ENCODE results near the gene TIMP2.
"Not testable (repeated sequence)": the region's sequence is repeated elsewhere in the genome, so short reads cannot be mapped to it uniquely, and the experiment has no call there.

The TIMP2 gene

DNA sequence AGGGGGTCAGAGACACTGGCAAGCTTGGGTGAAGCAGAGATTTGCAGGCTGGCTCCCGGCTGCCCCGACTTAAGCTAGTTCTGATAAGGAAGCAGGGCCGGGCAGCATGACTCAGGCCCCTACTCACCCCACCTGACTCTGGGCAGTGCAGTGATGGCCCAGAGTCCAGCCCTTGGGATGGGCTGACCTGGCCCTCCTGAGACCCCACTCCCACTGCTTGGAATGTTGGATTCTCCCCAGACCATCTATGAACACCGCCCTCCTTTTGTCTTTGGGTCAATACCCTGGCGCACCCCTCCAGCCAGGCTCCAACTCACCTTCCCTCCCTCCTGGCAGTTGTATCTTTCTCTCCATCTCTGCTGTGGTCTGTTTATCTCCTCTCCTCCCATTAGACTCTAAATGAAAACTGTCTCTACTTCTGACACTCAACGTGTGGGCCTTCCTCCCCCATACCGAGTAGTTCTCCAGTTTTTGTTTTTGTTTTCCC, 33.5 kb upstream of the TIMP2 start:
- no peak for DNase-seq
- in situ Hi-C loops (cut with HindIII; ENCODE audit: low pct_ligation_motif_present, low pct_unique_long_range_greater_than_20kb, low sequenced_read_pairs) = no loop called here

DNA sequence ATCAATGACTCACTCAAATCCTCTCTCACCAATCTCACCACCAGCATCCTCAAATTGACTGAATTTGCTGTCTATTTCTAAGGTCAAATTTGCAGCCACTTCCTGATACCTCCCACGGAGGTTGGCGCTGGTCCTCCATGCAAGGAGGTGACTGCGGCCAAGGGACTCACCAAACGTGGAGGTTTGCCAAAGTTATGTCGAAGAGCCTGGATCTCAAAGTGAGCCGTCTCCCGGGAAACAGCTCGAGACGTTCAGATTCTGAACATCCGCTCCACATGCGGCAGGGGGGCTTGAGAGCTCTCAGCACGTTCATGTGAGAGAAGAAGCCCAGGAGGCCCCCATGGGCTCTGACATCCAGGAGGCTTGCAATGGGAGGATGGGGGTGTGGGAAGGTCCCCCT, 31.9 kb upstream of the TIMP2 start:
- in situ Hi-C loops (cut with HindIII; ENCODE audit: low pct_ligation_motif_present, low pct_unique_long_range_greater_than_20kb, low sequenced_read_pairs) = no loop called here
- DNase-seq = no peak

DNA sequence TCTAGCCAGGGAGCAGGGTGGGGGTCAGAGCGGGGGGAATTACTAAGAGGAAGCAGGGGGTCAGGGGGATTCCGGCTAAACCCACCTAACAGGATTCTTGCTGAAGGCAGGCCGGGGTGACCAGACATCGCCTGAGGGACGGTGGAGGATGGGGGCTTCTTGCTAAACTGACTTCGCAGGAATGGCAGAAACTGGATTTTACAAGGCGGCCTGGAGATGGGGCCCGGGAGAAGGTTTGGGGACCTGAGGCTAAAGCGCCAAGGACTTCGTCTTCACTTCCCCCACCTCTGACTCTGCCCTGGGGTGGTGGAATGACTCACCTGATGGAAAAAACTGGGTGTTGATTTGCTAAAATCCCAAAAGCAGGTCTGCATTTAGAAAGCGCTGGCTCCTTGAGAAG, 31.1 kb upstream of the TIMP2 start:
- DNase-seq = no peak
- in situ Hi-C loops (cut with HindIII; ENCODE audit: low pct_ligation_motif_present, low pct_unique_long_range_greater_than_20kb, low sequenced_read_pairs) = no loop called here

DNA sequence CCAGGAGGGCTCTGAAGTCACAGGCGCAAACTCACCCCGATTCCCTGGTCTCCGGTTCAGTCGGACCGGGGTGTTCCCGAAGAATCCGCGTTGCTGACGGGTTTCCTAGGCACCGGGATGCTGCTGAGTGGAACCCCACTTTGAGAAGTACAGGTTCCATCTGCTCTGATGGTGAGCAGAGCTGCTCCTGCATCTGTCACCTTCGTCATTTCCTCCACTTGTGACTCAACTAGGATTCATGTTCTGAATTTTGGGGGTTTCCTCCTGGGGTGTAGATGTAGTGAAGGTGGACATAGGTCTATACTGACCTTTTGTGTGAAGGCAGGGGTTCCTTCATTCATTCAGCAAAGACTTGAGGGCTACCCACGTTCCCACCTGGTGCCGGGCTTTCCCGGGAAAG, 29.5 kb upstream of the TIMP2 start:
- DNase-seq = no peak
- in situ Hi-C loops (cut with HindIII; ENCODE audit: low pct_ligation_motif_present, low pct_unique_long_range_greater_than_20kb, low sequenced_read_pairs) = no loop called here

DNA sequence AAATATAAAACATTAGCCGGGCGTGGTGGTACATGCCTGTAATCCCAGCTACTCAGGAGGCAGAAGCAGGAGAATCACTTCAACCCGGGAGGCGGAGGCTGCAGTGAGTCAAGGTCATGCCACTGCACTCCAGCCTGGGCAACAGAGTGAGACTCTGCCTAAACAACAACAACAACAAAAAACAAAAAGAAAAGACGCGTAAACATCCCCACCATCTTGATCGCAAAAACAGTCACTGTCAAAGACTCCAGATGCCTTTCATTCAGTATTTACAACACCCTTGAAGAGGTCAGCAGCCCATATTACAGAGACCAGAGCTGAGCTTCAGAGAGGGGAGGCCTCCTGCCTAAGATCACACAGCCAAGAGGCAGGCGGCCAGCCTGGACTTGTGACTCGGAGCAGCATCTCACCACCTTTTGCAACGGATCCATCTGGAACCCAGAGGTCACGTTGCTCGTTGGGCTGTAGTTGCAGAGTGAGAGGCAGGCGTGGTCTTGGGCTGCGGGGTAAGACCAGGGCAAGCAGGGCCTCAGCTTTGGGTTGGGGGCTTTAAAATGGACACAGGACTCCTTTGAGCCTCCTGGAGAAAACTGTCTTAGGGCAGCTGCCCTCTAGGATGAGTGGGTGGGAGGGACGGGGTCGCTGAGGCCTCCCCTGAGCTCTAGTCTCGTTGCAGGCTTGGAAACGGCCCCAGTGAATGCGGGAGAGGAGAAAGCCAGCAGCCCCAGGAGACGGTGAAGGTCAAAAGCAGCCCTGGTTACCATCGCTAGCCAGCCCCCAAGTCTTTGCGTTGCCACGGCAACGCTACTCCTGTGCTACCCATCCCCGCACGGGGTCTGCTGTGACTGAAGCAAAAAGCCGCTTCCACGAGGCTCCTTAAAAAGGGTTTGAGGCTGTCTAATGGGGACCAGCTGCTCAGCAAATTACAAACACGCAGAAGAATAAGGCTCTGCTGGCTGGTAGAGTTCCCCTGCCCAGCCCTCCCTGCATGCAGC, 28.5 kb upstream of the TIMP2 start:
- in situ Hi-C loops (cut with HindIII; ENCODE audit: low pct_ligation_motif_present, low pct_unique_long_range_greater_than_20kb, low sequenced_read_pairs) = no loop called here
- no peak for DNase-seq

DNA sequence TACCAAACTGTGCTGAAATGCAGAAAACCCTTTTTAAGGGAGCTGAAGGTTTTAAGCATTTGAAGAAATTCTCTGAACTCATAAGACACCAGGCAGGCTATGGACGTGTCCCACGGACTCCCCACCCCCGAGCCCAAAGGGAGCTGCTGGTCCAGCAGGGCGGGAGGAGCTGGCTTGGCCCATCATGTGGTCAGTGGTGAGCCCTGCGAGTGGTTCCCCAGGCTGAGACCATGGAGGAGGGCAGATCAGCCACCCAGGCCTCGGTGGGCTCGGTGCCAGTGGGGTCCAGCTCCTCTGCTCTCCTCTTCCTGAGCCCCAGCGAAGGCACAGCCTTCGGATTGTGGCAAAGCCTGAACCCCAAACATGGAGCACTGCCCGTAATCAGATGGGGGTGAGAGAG, 27.5 kb upstream of the TIMP2 start:
- DNase-seq = no peak
- in situ Hi-C loops (cut with HindIII; ENCODE audit: low pct_ligation_motif_present, low pct_unique_long_range_greater_than_20kb, low sequenced_read_pairs) = no loop called here

DNA sequence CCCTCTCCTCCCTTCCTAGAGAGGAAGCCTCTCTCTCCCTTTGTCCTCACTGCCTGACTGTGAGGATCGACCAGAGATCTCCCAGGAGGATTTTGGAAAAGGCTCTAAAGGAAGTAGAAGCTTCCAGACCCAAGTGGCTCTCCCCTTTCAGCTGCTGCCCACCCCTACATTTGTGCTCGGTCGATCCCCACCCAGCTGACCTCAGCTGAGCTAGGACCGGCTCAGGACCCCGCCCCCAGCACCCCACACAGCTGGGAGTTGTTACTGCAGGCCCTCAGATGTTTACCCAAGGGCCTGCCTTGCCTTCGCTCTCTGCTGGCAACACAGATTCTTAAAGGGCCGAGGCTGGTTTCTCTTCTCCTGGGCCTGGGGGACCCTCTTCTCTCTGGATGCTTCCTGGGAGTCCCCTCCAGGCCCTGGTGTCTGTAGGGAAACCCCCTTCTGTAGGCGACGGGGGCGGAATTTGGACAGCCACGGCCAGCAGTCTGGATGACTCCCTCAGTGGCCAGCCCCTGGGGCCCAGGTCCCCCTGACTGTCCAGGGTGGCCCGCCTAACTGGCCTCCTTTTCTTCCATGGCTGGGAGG, 26.9 kb upstream of the TIMP2 start:
- DNase-seq = no peak
- in situ Hi-C loops (cut with HindIII; ENCODE audit: low pct_ligation_motif_present, low pct_unique_long_range_greater_than_20kb, low sequenced_read_pairs) = no loop called here

DNA sequence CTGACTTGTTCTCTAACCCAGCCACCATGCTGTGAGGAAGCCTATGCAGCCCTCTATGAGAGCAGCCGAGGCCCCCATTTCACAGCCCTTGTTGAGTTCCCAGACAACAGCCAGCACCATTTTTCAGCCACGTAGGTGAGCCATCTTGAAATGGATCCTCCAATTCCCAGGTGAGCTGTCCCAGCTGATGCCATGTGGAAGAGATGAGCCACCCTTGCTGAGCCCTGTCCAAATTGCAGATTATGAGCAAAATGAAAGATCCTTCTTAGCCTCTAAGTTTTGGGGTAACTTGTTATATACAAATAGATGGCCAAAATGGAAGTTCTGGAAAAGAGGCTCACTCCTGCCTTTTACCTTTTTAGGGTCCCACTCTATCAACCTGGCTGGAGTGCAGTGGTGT, 25.7 kb upstream of the TIMP2 start:
- no peak for DNase-seq
- in situ Hi-C loops (cut with HindIII; ENCODE audit: low pct_ligation_motif_present, low pct_unique_long_range_greater_than_20kb, low sequenced_read_pairs) = no loop called here

DNA sequence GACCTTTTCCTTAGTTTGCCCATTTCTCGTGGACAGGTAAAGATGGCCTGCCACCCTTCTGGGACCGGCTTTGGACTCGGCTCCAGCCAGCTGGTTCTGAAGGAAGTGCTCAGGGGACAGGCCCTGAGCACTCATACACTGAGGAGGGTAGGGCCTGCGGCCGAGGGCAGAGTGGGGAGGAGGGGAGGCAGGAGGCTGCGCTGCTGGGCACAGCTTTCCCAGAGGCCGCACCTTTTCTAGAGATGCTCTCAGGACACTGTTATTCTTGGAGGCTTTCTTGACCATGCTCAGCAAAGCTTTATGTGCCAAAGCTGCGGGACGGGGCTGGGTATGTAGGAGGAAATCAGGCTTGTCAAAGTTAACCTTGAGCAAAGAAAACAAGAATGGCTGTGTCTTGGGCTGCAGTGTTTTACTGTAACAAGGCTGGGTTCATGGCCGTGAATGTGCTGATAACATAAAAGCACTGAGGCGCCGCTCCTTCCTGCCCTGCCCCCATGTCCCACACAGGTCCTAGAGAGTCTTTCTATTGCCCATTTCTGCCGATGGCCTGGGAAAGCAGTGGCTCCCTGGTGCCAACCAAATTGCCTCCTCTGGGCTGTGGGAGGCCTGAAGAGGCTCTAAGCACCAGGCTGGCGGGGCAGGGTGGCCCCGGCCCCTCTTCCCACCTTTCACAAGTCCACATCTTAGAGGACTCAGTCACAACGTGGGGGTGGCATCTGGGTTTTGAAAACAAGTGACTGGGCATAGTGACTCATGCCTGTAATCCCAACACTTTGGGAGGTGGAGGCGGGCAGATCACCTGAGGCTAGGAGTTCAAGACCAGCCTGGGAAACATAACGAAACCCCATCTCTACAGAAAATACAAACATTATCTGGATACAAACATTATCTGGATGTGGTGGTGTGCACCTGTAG, 22.3 kb upstream of the TIMP2 start:
- no peak for DNase-seq
- in situ Hi-C loops (cut with HindIII; ENCODE audit: low pct_ligation_motif_present, low pct_unique_long_range_greater_than_20kb, low sequenced_read_pairs) = no loop called here

DNA sequence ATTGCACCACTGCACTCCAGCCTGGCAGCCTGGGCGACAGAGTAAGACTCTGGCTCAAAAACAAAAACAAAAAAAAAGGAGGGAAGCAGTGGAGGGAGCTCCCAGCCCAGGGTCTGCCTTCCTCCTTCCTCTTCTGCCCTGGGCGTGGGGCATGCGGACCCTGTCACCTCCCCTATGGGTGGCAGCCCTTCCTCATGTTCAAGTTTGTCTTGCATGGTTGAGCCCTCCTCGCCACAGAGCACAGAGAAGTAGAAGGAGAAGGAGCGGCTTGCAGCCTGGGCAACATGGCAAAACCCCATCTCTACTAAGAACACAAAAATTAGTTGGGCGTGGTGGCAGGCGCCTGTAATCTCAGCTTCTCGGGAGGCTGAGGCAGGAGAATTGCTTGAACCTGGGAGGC, 21.4 kb upstream of the TIMP2 start:
- no peak for DNase-seq
- in situ Hi-C loops (cut with HindIII; ENCODE audit: low pct_ligation_motif_present, low pct_unique_long_range_greater_than_20kb, low sequenced_read_pairs) = no loop called here

DNA sequence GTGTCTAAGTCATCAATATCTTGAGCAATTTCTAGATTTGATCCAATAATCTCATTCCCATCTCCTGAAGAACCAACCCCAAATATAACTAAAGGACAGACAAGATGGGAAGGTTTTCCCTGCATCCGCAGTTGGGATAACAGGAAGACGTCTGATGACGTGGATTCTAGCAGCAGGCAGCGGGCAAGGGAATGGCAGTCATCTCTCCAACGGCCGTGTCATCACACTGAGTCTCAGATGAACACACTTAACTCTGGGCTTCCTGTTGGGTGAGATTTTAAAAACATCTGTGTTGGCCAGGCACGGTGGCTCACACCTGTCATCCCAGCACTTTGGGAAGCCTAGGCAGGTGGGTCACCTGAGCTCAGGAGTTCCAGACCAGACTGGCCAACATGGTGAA, 20.9 kb upstream of the TIMP2 start:
- in situ Hi-C loops (cut with HindIII; ENCODE audit: low pct_ligation_motif_present, low pct_unique_long_range_greater_than_20kb, low sequenced_read_pairs) = no loop called here
- no peak for DNase-seq

DNA sequence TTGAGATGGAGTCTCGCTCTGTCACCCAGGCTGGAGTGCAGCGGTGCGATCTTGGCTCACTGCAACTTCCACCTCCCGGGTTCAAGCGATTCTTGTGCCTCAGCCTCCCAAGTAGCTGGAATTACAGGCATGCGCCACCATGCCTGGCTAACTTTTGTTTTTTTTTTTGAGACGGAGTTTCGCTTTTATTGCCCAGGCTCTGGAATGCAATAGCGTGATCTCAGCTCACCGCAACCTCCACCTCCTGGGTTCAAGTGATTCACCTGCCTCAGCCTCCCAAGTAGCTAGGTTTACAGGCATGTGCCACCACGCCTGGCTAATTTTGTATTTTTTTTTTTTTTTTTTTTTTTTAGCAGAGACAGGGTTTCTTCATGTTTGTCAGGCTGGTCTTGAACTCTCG, 20.3 kb upstream of the TIMP2 start:
- DNase-seq; in situ Hi-C loops (cut with HindIII; ENCODE audit: low pct_ligation_motif_present, low pct_unique_long_range_greater_than_20kb, low sequenced_read_pairs): not testable (repeated sequence)

DNA sequence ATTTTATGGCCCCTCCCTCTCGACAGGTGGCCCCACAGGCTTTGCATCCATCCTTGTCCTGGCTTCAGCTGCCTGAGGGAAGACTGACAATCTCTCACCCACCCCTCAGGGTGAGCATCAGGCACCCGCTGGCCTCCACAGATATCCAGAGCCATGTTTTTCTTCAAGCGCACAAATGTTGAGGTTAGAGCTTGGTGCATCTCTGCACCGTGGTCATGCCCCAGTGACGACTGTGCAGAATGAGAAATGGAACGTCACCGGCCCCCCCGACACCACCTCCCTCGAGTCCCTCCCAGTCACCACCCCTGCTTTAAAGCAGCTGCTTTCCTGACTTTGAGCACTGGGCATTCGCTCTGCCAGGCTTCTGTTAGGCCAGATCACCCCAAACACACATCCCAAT, 19.8 kb upstream of the TIMP2 start:
- no peak for DNase-seq
- in situ Hi-C loops (cut with HindIII; ENCODE audit: low pct_ligation_motif_present, low pct_unique_long_range_greater_than_20kb, low sequenced_read_pairs) = no loop called here

DNA sequence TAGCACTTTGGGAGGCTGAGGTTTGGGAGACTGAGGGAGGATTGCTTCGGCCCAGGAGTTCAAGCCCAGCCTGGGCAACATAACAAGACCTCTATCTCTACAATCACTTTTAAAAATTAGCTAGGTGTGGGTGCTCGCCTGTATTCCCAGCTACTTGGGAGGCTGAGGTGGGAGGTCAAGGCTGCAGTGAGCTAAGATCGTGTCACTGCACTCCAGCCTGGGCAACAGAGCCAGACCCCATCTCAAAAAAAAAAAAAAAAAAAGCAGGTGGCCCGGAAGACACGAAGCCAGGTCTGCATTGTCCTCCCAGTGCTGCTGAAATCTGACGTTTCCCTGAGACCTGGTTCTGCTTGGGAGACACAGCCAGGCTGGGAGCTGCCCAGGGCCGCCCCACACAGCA, 18.8 kb upstream of the TIMP2 start:
- no peak for DNase-seq
- in situ Hi-C loops (cut with HindIII; ENCODE audit: low pct_ligation_motif_present, low pct_unique_long_range_greater_than_20kb, low sequenced_read_pairs) = no loop called here

DNA sequence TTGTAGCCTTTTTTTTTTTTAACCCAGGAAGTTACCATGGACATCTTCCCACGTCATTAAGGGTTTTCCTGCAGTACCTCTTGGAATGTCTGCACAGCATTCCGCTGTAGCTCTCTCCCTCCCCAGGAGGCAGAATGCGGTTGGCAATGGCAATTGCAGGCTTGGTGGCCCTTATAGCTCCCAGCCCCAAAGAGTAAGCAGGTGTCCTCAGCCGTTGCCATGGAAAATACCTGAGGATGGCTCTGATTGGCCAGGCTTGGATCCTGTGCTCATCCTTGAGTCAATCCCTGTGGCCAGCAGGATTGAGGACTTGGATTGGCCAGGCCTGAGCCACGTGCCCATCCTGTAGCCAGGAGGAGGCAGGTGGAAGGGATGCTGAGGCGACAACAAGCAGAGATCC, 15.5 kb upstream of the TIMP2 start:
- no peak for DNase-seq
- in situ Hi-C loops (cut with HindIII; ENCODE audit: low pct_ligation_motif_present, low pct_unique_long_range_greater_than_20kb, low sequenced_read_pairs) = no loop called here

DNA sequence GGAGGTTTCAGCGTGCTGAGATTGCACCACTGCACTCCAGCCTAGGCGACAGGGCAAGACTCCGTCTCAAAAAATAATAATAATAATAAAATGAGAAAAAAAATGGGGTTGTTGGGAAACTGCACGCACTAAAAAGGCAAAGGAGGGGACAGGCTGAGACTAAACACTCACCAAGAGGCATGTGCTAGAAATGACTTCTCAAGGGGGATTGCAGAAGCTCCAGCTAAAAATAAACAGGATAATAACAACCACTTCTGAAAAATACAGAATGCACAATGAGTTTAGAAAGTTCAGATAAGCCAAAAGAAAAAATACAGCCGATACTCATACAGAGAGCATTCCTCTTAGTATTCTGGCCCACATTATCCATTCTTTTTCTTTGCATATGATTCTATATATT, 15.1 kb upstream of the TIMP2 start:
- in situ Hi-C loops (cut with HindIII; ENCODE audit: low pct_ligation_motif_present, low pct_unique_long_range_greater_than_20kb, low sequenced_read_pairs) = no loop called here
- DNase-seq = no peak

DNA sequence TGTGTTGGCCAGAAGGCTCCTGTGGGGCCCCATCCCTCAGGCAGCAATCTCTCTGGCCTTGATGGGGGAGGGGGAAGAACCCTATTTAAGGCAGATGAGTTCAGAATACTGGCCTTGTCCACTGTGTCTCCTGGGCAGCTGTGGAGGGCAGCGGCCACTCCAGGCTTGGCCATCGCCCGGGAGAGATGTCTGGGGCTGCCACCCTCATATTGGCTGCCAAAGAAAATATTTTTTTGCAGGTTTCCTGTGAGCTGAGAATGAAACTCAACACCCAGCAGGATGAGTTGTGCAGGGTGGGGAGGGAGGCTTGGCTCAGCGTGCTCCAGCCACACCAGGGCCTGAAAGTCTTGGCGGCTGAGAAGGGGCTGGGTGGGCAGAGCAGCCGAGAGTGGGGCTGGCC, 14.4 kb upstream of the TIMP2 start:
- no peak for DNase-seq

DNA sequence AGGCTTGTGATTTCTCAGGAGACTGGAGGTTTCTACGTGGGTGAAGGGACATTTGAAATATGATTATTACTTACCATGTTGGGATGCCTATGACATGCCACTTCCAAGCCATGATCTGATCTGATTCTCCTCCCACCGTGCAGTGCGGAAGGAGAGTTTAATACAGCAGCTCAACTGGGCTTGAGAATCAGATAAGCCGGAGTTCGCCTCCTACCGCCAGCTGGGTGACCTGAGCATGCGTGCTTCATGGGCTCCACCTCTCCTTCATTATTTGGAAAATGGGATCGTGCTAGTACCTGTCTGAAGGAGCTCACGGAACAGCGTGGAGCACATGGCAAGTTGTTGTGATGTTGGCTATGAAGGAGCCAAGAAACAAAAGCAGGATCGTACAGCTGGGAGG, 12.4 kb upstream of the TIMP2 start:
- DNase-seq = no peak

More for the DNA sequence above, 14.4 kb upstream of the TIMP2 start:
- in situ Hi-C loops (cut with HindIII; ENCODE audit: low pct_ligation_motif_present, low pct_unique_long_range_greater_than_20kb, low sequenced_read_pairs) = no loop called here

More for the DNA sequence above, 12.4 kb upstream of the TIMP2 start:
- in situ Hi-C loops (cut with HindIII; ENCODE audit: low pct_ligation_motif_present, low pct_unique_long_range_greater_than_20kb, low sequenced_read_pairs) = no loop called here

Data from ACHN (cell line).